ENCODE measurements around the gene CHGA.

Gene CHGA

GRCh38 chr14:92930737-92931602 lies 8.0 kb downstream of the CHGA start:
- DNase-seq = no peak

DNA sequence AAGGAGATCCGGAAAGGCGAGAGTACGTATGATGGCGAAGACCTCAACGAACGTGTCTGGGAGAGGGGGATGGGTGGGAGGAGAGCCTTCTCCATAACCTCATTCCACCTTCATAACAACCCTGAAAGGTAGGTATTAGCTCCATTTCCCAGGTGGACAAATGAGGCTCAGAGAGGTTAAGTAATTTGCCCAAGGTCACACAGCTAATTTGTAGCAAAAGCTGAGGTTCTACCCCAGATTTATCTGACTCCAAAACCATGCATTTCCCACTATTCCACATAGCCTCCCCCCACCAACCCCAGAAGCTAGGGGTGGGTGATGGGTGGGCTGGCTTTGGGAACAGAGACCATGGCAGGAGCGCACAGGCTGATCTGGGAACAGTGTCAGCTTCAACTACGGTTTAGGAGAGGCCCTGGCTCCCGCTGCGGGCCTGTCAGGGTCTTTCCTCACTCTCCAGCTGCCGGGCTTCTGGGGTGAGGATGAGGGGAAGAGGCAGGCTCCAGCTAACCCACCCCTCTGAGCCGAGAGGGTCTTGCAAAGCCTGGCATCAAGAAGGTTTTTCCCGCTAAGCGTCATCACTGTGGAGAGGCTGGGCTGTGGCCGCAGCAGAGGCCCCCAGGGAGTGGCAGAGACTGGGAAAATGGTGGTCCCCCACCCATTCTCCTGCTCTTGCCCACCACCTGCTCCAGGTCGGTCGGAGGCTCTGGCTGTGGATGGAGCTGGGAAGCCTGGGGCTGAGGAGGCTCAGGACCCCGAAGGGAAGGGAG lies 8.9 kb downstream of the CHGA start:
- no peak for DNase-seq

DNA sequence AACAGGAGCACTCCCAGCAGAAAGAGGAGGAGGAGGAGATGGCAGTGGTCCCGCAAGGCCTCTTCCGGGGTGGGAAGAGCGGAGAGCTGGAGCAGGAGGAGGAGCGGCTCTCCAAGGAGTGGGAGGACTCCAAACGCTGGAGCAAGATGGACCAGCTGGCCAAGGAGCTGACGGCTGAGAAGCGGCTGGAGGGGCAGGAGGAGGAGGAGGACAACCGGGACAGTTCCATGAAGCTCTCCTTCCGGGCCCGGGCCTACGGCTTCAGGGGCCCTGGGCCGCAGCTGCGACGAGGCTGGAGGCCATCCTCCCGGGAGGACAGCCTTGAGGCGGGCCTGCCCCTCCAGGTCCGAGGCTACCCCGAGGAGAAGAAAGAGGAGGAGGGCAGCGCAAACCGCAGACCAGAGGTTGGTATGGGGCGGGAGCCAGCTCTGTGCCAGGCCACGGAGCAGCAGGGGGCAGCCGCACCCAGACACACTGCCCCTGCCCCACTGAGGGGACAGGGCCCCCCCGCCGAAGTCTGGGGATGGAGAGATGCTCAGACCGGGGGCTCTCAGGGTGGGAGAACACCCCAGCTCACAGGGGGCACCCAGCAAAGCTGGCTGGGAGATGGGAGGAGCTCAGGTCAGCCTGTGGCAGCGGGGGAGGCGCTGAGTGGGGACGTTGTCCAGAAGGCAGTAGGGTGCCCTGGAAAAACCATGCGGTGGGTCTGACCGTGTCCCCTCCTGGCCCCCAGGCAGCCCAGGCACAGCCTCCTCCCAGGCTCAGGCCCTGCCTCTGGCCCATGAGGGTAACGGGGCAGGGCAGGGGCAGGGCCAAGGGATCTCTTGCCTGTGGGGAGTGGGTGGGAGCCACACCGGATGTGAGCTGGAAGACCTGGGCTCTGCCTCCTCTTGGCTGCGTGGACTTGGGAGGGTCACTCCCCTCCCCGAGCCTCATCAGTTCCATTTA lies 9.8 kb downstream of the CHGA start:
- no peak for DNase-seq

DNA sequence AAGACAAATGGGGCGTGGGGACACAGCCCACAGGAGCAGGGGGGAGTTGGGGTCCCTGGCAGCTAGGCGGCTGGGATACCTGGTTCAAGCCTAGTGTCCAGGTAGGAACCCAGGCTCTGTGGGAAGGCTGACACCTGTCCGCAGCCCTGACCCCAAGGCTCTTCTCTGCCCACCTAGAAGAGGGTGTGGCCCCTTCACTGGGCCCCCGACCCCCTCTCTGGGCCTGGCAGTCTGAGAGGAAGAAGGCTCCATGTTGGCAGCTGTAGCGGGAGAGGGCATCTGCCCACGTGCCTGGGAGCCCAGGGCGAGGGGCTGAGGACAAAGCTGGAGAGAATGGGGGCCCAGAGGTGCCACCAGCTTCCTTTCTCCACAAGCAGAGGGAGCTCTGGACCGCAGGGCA lies 10.5 kb downstream of the CHGA start:
- DNase-seq = no peak

DNA sequence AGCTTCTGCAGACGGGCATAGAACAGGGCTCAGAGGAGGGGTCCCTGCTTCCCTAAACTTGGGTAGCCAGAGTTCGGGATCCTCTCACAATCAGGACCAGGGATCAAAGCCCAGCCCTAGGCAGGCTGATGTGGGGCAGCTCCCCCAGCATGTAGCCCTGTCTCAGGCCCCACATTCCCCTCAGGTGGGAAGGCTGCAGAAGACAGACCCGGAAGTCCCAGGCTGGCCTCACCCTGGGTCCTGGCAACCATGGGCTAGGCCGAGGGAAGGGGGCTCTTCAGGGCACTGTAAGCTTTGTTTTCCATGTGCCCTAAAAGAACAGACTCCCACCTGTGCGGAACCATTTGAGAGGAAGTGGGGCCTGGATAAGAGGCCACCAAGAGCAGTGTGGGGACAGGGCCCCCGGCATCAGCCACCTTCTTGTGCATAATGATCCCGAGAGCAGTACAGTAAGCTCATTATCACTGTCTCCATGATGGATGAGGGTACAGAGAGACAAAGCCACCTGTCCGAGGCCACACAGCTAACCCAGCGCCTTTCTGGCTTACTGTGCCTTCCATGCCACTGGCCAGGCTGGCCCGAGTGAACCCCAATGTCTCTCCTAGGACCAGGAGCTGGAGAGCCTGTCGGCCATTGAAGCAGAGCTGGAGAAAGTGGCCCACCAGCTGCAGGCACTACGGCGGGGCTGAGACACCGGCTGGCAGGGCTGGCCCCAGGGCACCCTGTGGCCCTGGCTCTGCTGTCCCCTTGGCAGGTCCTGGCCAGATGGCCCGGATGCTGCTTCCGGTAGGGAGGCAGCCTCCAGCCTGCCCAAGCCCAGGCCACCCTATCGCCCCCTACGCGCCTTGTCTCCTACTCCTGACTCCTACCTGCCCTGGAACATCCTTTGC lies 11.5 kb downstream of the CHGA start:
- DNase-seq = no peak

- DNase-seq = no peak
These were observed 12.5 kb downstream of the CHGA start for GRCh38 chr14:92935446-92935845.

GRCh38 chr14:92936085-92936484 lies 13.1 kb downstream of the CHGA start:
- no peak for DNase-seq

GRCh38 chr14:92937051-92937937 lies 14.3 kb downstream of the CHGA start:
- no peak for DNase-seq

- no peak for DNase-seq
These were observed 15.4 kb downstream of the CHGA start for GRCh38 chr14:92938235-92938875.

GRCh38 chr14:92938890-92939671 lies 16.1 kb downstream of the CHGA start:
- DNase-seq = no peak

DNA sequence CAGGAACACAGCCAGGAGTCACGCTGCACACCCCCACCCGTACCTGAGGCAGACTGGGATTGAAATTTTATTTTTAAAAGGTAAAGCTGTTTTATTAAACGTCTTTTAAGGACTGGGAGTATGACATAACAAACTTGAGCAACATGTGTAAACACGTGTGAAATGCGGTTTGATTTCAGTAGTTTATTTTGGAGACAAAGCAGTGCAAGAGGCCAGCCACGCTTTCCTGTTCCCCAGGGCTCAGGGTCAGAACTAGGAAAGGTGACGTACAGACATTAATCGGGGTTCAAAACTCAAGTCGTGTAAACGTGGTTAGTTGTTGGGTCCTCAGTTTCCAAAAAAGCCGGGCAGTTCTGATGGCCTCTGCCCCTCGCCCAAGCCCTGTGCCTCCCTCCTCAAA lies 16.7 kb downstream of the CHGA start:
- DNase-seq = no peak

DNA sequence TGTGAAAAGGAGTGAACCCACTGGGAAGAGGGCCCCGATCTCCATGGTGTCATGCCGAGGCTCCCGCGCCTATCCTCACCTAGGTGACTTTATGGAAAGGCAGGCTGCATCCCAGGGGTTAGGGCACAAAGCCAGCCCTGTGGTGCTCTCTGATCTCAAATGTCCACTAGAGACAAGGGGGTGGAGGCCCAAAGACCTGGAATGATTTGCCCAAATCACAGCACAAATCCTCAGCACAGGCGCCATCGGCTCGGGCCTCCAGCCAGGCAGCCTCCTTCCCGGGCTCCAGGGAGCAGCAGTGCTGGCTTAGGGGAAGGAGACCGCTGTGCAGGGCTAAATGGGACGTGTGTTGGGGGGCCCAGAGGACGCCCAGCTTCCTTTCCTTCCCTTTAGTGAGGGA lies 17.6 kb downstream of the CHGA start:
- DNase-seq = no peak

GRCh38 chr14:92941531-92941930 lies 18.6 kb downstream of the CHGA start:
- DNase-seq = no peak

- DNase-seq = no peak
These were observed 19.2 kb downstream of the CHGA start for GRCh38 chr14:92942136-92942535.

- no peak for DNase-seq
These were observed 19.6 kb downstream of the CHGA start for GRCh38 chr14:92942576-92942975.

GRCh38 chr14:92942976-92943710 lies 20.2 kb downstream of the CHGA start:
- DNase-seq = no peak

DNA sequence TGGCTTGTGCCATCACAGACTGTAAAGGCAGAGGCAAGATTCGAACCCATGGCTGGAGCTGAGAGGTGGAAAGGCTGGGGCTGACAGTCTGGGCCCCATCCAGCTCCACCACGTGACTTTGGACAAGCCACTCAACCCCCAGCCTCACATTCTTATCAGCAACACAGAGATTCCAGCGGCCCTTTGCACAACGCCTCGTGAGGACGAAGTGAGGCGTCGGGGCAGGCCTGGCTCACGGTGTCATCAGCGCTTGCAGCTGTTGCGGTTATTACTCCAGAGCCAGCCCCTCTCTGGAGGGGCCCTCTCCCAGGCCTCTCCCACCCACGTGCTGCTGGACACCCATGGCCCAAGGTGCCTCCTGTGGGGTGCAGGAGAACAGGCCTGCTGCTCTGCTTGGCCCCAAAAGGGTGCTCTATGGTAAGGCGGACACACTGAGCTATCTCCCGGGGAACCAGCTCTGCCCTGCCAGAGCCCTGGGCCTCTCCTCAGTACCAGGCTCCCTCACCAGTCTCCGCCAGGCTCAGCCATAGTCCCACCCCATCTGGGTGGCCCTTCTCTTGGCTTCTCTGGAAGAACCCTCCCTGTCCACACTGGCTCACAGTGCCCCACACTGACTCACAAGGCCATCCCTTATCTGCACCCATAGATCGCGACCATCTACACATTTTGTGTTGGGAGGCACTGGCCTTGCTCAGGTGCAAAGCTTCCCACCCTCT lies 21.1 kb downstream of the CHGA start:
- DNase-seq = no peak

- DNase-seq = no peak
These were observed 22.0 kb downstream of the CHGA start for GRCh38 chr14:92944976-92945375.
